Activated CD4-positive, alpha-beta T cell treated with anti-CD3 and anti-CD28 coated beads, Interleukin-2, amount 10 ng/mL, durations not matched to agents 24 days and 14 days (primary cell): ENCODE measurements around the gene NDN. TPM values are rescaled to one million over a fixed set of nuclear protein-coding genes. Genes with fewer than 3 reads are reported as not detected.
"Not testable (repeated sequence)": the region's sequence is repeated elsewhere in the genome, so short reads cannot be mapped to it uniquely, and the experiment has no call there.

ENCODE experiments used
- DNase-seq: peaks from one replicate; pipeline ENCODE4 v3.0.0; 2022
- H3K27ac Mint-ChIP-seq: one replicate; pipeline ENCODE4 v1.8.0; 2022; ENCODE audit warnings: mild to moderate bottlenecking, mixed read lengths
- H3K27me3 Mint-ChIP-seq: one replicate; pipeline ENCODE4 v1.8.0; 2022; ENCODE audit warnings: mixed read lengths
- H3K36me3 Mint-ChIP-seq: one replicate; pipeline ENCODE4 v1.8.0; 2022; ENCODE audit warnings: low read depth, mild to moderate bottlenecking, mixed read lengths
- H3K4me1 Mint-ChIP-seq: one replicate; pipeline ENCODE4 v1.8.0; 2021; ENCODE audit warnings: mixed read lengths
- H3K4me3 Mint-ChIP-seq: one replicate; pipeline ENCODE4 v1.8.0; 2022; ENCODE audit warnings: mild to moderate bottlenecking, moderate library complexity, mixed read lengths
- H3K9me3 Mint-ChIP-seq: one replicate; pipeline ENCODE4 v1.8.0; 2021; ENCODE audit warnings: mixed read lengths
- intact Hi-C: fragments of 100-400 bp; cut with micrococcal nuclease; formaldehyde crosslinking; loops from one replicate; pipeline ENCODE4 v1.15.1; 2023
- total RNA-seq: library from RNA; stranded (reverse); gene quantifications from 2 replicates; pipeline ENCODE4 v1.2.3, GENCODE V29; 2022

Gene NDN, protein sequence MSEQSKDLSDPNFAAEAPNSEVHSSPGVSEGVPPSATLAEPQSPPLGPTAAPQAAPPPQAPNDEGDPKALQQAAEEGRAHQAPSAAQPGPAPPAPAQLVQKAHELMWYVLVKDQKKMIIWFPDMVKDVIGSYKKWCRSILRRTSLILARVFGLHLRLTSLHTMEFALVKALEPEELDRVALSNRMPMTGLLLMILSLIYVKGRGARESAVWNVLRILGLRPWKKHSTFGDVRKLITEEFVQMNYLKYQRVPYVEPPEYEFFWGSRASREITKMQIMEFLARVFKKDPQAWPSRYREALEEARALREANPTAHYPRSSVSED
- total RNA-seq, result 3.1 and 3.6 TPM in 2 replicates

DNA sequence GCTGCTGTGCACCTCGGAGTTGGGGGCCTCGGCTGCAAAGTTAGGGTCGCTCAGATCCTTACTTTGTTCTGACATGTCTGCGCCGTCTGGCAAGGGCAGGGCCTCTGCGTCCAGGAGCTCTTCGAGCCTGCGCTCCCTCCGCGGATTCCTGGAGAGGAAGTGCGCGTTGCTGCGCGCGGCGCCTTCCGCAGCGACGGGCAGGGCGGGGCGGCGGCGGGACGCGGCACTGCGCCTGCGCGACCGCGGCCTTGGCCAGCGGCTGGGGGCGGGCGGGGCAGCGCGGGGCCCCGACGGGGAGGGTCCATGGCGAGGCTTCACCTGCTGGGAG is at the start of gene NDN:
NDN (minus strand) TSS at position 163 of the 328 bp plus-strand sequence; CDS start at position 75, 88 bp downstream.
- Mint-ChIP-seq H3K27me3 (no peaks in the 10 kb centered on the region), H3K27ac (no peak within 1 kb of the TSS), H3K4me3 (no peak within 1 kb of the TSS)

DNA sequence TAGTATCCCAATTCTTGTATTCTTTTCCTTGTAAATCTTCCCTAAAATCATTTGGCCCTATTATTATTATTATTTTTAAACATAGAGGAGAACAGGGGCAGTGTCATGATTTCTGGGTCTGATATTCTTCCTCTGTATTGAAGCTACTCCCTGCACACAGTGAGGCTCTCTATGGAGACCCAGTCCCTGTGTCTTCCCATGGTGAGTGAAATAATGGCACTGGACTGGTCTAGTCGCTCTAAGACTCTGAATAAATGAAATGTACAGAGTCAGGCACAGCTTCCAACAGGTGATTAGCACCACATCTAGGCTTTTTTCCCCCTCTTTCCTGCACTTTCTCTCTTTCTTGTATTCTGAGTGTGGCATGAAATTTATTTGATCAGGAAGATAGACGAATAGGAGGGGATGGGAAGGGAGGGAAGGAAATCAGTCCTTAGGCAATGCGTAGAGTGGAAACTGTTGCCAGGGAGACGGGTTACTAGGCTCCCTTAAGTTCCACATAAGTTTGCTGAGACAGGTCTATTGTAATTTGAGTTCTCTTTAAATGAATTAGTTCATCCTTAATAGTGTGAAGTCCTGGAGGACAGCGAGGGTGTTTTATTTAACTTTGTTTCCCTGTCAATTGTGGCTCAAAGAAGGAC is 49.0 kb upstream of the NDN start:
- intact Hi-C loops, result no loop called here
- Mint-ChIP-seq H3K9me3 (peaks cover 16% of the 10 kb centered on the region), H3K4me1 (no peaks in the 10 kb centered on the region), H3K36me3 (no peaks in the 10 kb centered on the region), H3K27me3 (no peaks in the 10 kb centered on the region), H3K27ac (no peak overlapping the region), H3K4me3 (no peak overlapping the region)
- DNase-seq, result no peak

More for the DNA sequence above, at the start of gene NDN:
- H3K9me3 Mint-ChIP-seq, result peaks cover 11% of the 10 kb centered on the region
- H3K4me1 Mint-ChIP-seq, result no peaks in the 10 kb centered on the region
- DNase-seq, result peak; percentile 60
- intact Hi-C loops, result no loop called here
- H3K36me3 Mint-ChIP-seq, result no peaks in the 10 kb centered on the region

DNA sequence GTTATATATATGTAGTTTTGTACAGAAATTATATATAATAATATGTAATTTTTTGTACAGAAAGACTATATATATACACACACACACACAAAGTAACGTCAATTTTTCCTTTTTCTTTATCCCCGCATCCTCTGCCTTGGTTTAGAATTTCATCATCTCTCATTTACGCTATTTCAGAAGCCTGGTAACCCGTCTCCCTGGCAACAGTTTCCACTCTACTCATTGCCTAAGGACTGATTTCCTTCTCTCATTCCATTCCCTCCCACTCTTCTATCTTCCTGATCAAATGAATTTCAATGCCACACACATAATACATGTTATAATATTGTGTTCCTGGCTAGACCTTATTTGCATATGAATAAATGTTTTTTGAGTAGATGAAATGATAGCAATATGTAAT is 47.8 kb upstream of the NDN start:
- H3K27ac Mint-ChIP-seq, result no peak overlapping the region
- no peaks in the 10 kb centered on the region for H3K4me1 Mint-ChIP-seq
- no peaks in the 10 kb centered on the region for H3K27me3 Mint-ChIP-seq
- intact Hi-C loops, result no loop called here
- DNase-seq, result no peak
- peaks cover 11% of the 10 kb centered on the region for H3K9me3 Mint-ChIP-seq
- no peak overlapping the region for H3K4me3 Mint-ChIP-seq
- H3K36me3 Mint-ChIP-seq, result no peaks in the 10 kb centered on the region

DNA sequence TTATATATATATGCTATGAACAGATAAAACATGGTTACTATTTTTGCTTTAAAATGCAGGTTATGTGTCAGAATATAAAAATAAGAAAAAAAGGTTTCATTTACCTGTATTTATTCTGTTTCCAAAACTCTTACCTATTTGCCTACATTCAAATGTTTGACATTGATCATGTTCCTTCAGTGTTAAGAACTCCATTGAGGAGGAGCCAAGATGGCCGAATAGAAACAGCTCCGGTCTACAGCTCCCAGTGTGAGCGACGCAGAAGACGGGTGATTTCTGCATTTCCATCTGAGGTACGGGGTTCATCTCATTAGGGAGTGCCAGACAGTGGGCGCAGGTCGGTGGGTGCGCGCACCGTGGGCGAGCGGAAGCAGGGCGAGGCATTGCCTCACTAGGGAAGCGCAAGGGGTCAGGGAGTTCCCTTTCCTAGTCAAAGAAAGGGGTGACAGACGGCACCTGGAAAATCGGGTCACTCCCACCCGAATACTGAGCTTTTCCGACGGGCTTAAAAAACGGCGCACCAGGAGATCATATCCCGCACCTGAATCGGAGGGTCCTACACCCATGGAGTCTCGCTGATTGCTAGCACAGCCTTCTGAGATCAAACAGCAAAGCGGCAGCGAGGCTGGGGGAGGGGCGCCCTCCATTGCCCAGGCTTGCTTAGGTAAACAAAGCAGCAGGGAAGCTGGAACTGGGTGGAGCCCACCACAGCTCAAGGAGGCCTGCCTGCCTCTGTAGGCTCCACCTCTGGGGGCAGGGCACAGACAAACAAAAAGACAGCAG is 27.0 kb upstream of the NDN start:
- H3K4me1 Mint-ChIP-seq, H3K9me3 Mint-ChIP-seq, H3K27me3 Mint-ChIP-seq, intact Hi-C loops, H3K36me3 Mint-ChIP-seq, DNase-seq, H3K27ac Mint-ChIP-seq, H3K4me3 Mint-ChIP-seq: not testable (repeated sequence)

DNA sequence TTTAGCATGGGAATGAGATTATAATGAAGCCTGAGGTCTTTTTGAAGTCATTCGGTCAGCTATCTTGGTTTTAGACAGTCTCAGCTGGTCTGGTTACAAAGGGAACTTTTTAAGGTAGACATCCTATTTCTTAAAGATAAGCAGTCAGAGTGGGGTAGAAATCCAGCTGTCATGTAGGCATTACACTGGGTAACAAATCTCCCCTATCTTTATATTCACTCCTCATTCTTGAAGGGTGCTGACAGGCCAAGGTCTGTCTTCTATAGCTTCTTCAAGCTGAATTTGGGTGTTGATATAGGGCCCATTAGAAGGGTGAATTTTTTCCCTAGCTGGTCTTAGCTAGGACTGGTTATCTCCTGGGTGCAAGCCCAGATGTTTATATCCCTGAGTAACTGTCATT is 21.2 kb upstream of the NDN start:
- DNase-seq, result no peak
- no peak overlapping the region for H3K27ac Mint-ChIP-seq
- intact Hi-C loops, result no loop called here
- no peaks in the 10 kb centered on the region for H3K36me3 Mint-ChIP-seq
- H3K27me3 Mint-ChIP-seq, result no peaks in the 10 kb centered on the region
- H3K4me3 Mint-ChIP-seq, result no peak overlapping the region
- H3K9me3 Mint-ChIP-seq, result peaks cover 8% of the 10 kb centered on the region
- no peaks in the 10 kb centered on the region for H3K4me1 Mint-ChIP-seq

DNA sequence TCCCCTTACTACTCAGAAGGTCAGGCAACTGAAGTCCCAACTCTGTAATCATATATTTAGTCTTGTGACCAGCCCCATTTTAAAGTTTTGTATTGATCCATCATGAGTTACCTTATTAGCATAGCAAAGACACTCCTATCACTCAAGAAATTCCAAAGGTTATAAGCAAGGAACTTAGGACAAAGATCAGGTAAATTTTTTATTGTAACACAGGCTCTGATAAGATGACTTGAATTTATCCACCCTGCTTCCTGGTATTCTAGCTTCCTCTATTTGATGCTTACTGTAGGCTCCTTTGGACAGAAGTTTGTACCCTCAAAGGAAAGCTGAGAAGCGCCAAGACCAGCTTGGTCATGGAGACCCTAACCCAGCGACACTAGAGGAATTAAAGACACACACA is 8.2 kb upstream of the NDN start:
- peaks cover 12% of the 10 kb centered on the region for H3K9me3 Mint-ChIP-seq

DNA sequence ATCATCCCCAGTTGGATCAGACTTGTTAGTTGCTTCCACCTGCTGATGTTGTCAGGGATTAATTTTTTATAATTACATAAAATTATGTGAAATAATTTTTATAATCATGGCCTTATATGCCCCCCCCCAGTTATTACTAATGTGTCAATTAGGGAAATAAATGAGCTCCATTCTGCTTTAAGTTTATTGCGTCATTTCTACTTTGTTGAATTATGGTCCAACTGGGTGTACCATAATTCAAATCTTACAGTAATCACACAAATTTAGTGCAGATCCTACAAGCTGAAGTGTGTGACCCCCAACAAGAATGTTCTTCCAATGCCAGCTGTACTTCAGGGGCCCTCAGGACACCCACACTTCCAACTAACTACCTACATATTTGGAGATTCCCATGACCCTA is 7.5 kb upstream of the NDN start:
- intact Hi-C loops, result no loop called here
- no peak overlapping the region for H3K4me3 Mint-ChIP-seq
- H3K27me3 Mint-ChIP-seq, result no peaks in the 10 kb centered on the region
- no peak for DNase-seq
- H3K4me1 Mint-ChIP-seq, result no peaks in the 10 kb centered on the region
- peaks cover 12% of the 10 kb centered on the region for H3K9me3 Mint-ChIP-seq
- no peaks in the 10 kb centered on the region for H3K36me3 Mint-ChIP-seq
- H3K27ac Mint-ChIP-seq, result no peak overlapping the region

More for the DNA sequence above, 8.2 kb upstream of the NDN start:
- Mint-ChIP-seq H3K4me3 (no peak overlapping the region), H3K27ac (no peak overlapping the region), H3K4me1 (no peaks in the 10 kb centered on the region), H3K27me3 (no peaks in the 10 kb centered on the region), H3K36me3 (no peaks in the 10 kb centered on the region)
- no peak for DNase-seq
- intact Hi-C loops, result no loop called here

DNA sequence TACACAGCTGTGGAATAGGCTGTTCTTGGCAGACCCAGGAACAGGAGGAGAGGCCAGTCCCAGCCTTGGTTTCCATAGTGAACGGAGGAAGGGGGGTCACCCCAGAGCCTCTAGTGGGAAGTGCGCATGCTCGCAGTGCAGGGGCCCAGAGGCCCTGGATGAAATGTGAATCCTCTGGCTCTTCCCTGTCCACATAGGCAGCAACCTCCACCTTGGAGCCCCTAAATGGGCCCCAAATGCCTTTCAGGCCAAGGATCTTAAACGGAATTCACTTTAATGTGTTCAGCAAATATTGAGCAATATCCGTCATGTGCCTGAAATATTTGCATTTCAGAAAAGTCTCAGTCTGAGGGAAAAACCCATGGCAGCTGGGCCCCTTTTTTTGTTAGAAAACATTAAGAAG is 3.3 kb upstream of the NDN start:
- H3K4me1 Mint-ChIP-seq, result no peaks in the 10 kb centered on the region
- no peaks in the 10 kb centered on the region for H3K27me3 Mint-ChIP-seq
- H3K27ac Mint-ChIP-seq, result no peak overlapping the region
- no peaks in the 10 kb centered on the region for H3K36me3 Mint-ChIP-seq
- intact Hi-C loops, result no loop called here
- DNase-seq, result no peak
- no peak overlapping the region for H3K4me3 Mint-ChIP-seq
- peaks cover 11% of the 10 kb centered on the region for H3K9me3 Mint-ChIP-seq

DNA sequence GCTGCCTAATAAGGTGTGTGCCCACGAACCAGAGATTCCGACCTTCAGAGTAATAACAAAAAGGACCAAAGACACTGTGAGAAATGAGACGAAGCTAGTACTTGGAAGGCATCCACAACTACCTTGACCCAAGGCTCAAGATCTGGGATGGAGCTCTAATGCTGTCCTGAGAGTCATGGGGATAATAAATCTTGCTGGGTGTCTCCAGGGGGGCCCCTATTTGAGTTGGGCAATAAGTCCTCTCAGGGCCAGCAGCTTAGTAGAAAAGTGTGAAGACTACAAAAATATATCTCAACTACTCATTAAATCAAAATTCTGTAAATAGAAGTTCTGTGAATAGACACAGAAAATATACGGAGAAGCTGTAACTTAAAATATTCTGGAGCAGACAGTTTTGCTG is 2.9 kb upstream of the NDN start:
- Mint-ChIP-seq H3K4me1 (no peaks in the 10 kb centered on the region), H3K36me3 (no peaks in the 10 kb centered on the region), H3K9me3 (peaks cover 6% of the 10 kb centered on the region), H3K4me3 (no peak overlapping the region), H3K27ac (no peak overlapping the region), H3K27me3 (no peaks in the 10 kb centered on the region)
- intact Hi-C loops, result no loop called here
- DNase-seq, result no peak

DNA sequence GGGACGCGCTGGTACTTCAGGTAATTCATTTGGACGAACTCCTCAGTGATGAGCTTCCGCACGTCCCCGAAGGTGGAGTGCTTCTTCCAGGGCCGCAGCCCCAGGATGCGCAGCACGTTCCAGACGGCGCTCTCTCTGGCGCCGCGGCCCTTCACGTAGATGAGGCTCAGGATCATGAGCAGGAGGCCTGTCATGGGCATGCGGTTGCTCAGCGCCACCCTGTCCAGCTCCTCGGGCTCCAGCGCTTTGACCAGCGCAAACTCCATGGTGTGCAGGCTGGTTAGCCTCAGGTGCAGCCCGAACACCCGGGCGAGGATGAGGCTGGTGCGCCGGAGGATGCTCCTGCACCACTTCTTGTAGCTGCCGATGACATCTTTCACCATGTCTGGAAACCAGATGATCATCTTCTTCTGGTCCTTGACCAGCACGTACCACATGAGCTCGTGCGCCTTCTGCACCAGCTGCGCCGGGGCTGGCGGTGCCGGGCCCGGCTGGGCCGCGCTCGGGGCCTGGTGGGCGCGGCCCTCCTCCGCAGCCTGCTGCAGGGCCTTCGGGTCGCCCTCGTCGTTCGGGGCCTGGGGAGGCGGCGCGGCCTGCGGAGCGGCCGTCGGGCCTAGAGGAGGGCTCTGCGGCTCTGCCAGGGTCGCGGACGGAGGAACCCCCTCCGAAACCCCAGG is 501 bp downstream of the NDN start:
- no peaks in the 10 kb centered on the region for H3K27me3 Mint-ChIP-seq
- H3K4me1 Mint-ChIP-seq, result no peaks in the 10 kb centered on the region
- H3K9me3 Mint-ChIP-seq, result peaks cover 11% of the 10 kb centered on the region
- intact Hi-C loops, result no loop called here
- no peak overlapping the region for H3K4me3 Mint-ChIP-seq
- H3K36me3 Mint-ChIP-seq, result no peaks in the 10 kb centered on the region
- no peak for DNase-seq
- H3K27ac Mint-ChIP-seq, result no peak overlapping the region

DNA sequence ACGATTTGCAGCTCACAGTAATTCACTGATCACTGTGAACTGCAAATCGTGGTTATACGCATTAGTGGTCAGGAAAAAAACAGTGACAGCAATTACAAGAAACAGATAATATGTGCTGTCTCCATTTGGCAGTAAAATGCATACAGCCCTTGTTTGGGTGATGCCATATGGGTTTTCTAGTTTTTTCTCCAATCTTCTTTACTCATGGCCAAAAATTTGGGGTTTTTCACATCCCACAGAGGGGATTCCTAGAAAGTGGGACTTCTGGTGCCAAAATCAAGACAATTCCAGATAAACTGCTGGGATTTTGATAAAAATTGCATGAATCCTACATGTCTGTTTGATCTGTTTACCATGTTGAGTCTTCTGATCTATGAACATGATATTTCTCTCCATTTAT is 15.6 kb downstream of the NDN start:
- H3K4me3 Mint-ChIP-seq, result no peak overlapping the region
- no peaks in the 10 kb centered on the region for H3K27me3 Mint-ChIP-seq
- DNase-seq, result no peak
- no peaks in the 10 kb centered on the region for H3K4me1 Mint-ChIP-seq
- intact Hi-C loops, result no loop called here
- H3K36me3 Mint-ChIP-seq, result no peaks in the 10 kb centered on the region
- no peaks in the 10 kb centered on the region for H3K9me3 Mint-ChIP-seq
- no peak overlapping the region for H3K27ac Mint-ChIP-seq

DNA sequence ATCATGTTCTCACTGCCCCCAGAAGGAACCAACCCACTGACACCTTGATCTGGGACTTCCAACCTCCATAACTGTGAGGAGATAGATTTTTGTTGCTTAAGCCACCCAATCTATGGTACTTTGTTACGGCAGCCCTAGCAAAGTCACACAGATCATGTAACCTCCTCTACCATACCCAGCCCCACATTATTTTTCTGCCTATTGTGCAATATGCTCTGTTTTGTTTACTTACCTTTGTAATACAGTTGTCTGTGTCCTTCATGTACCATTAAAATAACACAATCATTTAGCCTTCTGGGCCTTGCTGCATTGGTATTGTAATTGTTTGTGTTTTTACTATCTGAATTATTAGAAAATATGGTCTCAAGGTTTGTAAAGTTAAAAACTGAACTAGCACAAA is 16.1 kb downstream of the NDN start:
- Mint-ChIP-seq H3K9me3 (no peaks in the 10 kb centered on the region), H3K36me3 (no peaks in the 10 kb centered on the region)
- intact Hi-C loops, result no loop called here

DNA sequence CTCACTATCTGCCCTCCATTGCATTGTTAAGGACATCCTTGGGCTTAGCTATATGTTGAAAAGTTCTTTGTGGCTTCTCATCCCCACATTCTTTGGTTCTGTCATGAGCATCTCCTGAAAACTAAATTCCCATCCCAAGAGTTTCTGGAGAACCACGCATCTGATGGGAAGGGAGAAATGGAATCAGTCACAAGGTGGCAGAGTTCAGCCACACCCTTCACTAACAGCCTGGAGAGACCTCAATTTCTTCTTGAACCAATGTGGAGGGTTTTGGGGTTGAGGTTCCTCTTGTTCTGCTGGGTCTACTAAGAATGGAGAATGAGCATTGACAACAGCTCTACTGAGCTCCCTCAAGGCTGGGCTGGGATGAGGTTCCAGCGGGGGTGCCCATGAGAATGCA is 23.9 kb downstream of the NDN start:
- Mint-ChIP-seq H3K9me3 (no peaks in the 10 kb centered on the region), H3K27ac (no peak overlapping the region), H3K27me3 (no peaks in the 10 kb centered on the region), H3K4me3 (no peak overlapping the region), H3K4me1 (no peaks in the 10 kb centered on the region), H3K36me3 (no peaks in the 10 kb centered on the region)
- DNase-seq, result no peak
- intact Hi-C loops, result no loop called here

More for the DNA sequence above, 16.1 kb downstream of the NDN start:
- H3K4me1 Mint-ChIP-seq, result no peaks in the 10 kb centered on the region
- no peak for DNase-seq
- no peak overlapping the region for H3K4me3 Mint-ChIP-seq
- H3K27ac Mint-ChIP-seq, result no peak overlapping the region
- no peaks in the 10 kb centered on the region for H3K27me3 Mint-ChIP-seq
